Vagina (tissue), 2 donors: ENCODE measurements around the gene TGFBR3. TPM values are rescaled to one million over a fixed set of nuclear protein-coding genes. Genes with fewer than 3 reads are reported as not detected.

Source experiments
- DNase-seq, 2 donors: peaks; one replicate each; pipeline ENCODE4 v3.0.0-alpha.2; 2017; ENCODE audit errors: extremely low spot score in 2 of 2
- H3K27ac ChIP-seq: fragments of 200-600 bp; sonication (generic); one replicate; pipeline ENCODE4 v1.5.1; 2019
- H3K27me3 ChIP-seq: fragments of 200-600 bp; sonication (generic); one replicate; pipeline ENCODE4 v1.5.1; 2019
- H3K36me3 ChIP-seq, 2 donors: fragments of 200-600 bp; sonication (generic); one replicate each; pipeline ENCODE4 v1.5.1; 2017 to 2019
- H3K4me1 ChIP-seq: fragments of 200-600 bp; sonication (generic); one replicate; pipeline ENCODE4 v1.5.1; 2019
- H3K4me3 ChIP-seq, 2 donors: fragments of 200-600 bp; sonication (generic); 1 replicate in 1 of 2; 2 replicates in 1 of 2; pipeline ENCODE4 v1.5.1; 2016 to 2019
- H3K9me3 ChIP-seq: fragments of 200-600 bp; sonication (generic); one replicate; pipeline ENCODE4 v1.5.1; 2019
- POLR2A ChIP-seq, 2 donors: fragments of 450-650 bp; IDR thresholded peaks; one replicate each; pipeline ENCODE4 v1.6.1; 2017; ENCODE audit warnings: antibody characterized with exemption in 2 of 2, mild to moderate bottlenecking in 2 of 2, moderate library complexity in 2 of 2
- POLR2AphosphoS5 ChIP-seq, 2 donors: sonication (generic); formaldehyde crosslinking; IDR thresholded peaks; one replicate each; pipeline ENCODE4 v1.9.0; 2017; ENCODE audit warnings: antibody characterized with exemption in 2 of 2, mild to moderate bottlenecking in 2 of 2, low read depth in 1 of 2; ENCODE audit not compliant: insufficient read depth in 1 of 2
- intact Hi-C: fragments of 100-400 bp; cut with DNase I; formaldehyde crosslinking; loops from one replicate; pipeline ENCODE4 v1.15.1; 2023
- total RNA-seq: library from RNA; depleted of rRNA; stranded (reverse); fragments of >200 nt; gene quantifications from one replicate; pipeline ENCODE4 v1.2.3, GENCODE V29; 2016
- TF ChIP-seq, protein P1 (sequence below), 3 experiments: fragments of 450-650 bp in 2 of 3; fragments of 200-600 bp in 1 of 3; sonication (generic) in 1 of 3; IDR thresholded peaks; one replicate each; pipeline ENCODE4 v1.5.1; 2017 to 2019; ENCODE audit warnings: antibody characterized with exemption in 3 of 3, mild to moderate bottlenecking in 2 of 3, moderate library complexity in 2 of 3

The TGFBR3 gene
- total RNA-seq, 1 donor from 2014 or later, result 221 TPM

DNA sequence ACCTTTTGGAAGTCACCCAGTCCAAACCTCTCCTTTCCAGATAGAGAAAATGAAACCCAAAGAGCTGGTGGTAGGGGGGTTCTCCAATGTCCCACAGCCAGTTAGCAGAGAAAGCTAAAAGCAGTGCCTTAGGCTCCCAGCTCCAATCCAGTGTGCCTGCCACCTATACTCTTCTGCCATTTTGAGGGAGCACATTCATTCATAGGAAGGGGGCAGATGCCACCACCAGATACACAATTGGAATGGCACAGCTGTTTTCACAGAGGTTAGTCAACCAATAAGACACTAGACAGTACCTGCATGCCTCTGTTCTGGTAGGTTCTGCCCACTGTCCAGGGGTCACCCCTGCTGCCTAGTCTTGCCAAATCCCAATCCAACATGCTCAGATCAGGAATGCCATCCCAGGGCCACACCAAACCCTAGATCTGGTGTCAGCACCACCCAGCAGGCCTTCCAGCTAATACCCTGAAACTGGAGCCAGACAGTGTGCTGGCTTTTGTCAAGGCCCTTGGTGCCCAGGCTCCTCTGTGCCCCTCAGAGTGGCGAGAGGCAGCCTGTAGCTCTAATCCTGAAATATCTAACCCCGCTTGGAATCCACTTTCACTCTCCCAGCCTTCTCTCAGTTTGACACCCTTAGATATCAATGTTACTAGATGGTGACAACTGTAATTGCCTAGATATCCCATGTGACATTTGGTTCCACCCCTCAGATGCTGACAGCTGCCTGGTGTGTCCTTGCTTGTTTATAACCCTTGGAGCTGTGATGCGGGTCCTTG is 178.6 kb downstream of the TGFBR3 start:
- no peaks in the 10 kb centered on the region for H3K27me3 ChIP-seq

DNA sequence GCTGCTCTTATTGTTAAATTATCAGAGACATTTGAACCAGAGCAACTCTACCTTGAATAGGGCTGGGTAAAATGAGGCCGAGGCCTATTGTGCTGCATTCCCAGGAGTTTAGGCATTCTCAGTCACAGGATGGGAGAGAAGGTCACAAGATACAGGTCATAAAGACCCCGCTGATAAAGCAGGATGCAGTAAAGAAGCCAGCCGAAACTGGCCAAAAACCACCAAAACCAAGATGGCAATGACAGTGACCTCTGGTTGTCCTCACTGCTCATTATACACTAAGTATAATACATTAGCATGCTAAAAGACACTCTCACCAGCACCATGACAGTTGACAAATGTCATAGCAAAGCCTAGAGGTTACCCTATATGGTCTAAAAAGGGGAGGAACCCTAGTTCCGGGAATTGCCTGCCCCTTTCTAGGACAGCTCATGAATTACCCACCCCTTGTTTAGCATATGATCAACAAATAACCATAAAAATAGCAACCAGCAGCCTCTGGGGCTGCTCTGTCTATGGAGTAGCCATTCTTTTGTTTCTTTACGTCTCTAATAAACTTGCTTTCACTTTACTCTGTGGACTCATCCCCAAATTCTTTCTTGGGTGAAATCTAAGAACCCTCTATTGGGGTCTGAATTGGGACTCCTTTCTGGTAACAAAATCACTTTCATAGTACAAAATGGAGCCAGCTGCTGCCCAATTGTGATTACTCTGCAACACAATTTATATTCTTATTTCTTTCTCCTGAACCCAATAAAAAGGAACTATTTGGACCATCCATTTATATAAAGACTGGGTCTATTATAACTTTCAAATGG is 179.6 kb downstream of the TGFBR3 start:
- Histone ChIP-seq H3K9me3 (no peaks in the 10 kb centered on the region), H3K4me1 (peaks cover 17% of the 10 kb centered on the region), H3K27me3 (no peaks in the 10 kb centered on the region), H3K27ac (no peak overlapping the region), H3K4me3 (no peak overlapping the region), H3K36me3 (peaks cover 5 to 33% of the 10 kb centered on the region in 2 donors)
- no peak for TF ChIP-seq POLR2A (IDR thresholded peaks at IDR 0.05)
- no peak for TF ChIP-seq POLR2AphosphoS5 (IDR thresholded peaks at IDR 0.05; ENCODE audit: insufficient read depth in 1 of 2, low read depth in 1 of 2)
- TF ChIP-seq, protein P1, sequence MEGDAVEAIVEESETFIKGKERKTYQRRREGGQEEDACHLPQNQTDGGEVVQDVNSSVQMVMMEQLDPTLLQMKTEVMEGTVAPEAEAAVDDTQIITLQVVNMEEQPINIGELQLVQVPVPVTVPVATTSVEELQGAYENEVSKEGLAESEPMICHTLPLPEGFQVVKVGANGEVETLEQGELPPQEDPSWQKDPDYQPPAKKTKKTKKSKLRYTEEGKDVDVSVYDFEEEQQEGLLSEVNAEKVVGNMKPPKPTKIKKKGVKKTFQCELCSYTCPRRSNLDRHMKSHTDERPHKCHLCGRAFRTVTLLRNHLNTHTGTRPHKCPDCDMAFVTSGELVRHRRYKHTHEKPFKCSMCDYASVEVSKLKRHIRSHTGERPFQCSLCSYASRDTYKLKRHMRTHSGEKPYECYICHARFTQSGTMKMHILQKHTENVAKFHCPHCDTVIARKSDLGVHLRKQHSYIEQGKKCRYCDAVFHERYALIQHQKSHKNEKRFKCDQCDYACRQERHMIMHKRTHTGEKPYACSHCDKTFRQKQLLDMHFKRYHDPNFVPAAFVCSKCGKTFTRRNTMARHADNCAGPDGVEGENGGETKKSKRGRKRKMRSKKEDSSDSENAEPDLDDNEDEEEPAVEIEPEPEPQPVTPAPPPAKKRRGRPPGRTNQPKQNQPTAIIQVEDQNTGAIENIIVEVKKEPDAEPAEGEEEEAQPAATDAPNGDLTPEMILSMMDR (IDR thresholded peaks at IDR 0.05), result no peak
- intact Hi-C loops, result no loop called here
- no peak for DNase-seq

More for the DNA sequence above, 178.6 kb downstream of the TGFBR3 start:
- no peak for TF ChIP-seq POLR2AphosphoS5 (IDR thresholded peaks at IDR 0.05; ENCODE audit: insufficient read depth in 1 of 2, low read depth in 1 of 2)
- TF ChIP-seq, protein P1 (IDR thresholded peaks at IDR 0.05), result no peak
- no peak for TF ChIP-seq POLR2A (IDR thresholded peaks at IDR 0.05)
- H3K9me3 ChIP-seq, result no peaks in the 10 kb centered on the region
- H3K4me1 ChIP-seq, result peaks cover 15% of the 10 kb centered on the region
- peaks cover 5 to 42% of the 10 kb centered on the region in 2 donors for H3K36me3 ChIP-seq
- no peak for DNase-seq
- intact Hi-C loops, result no loop called here
- no peak overlapping the region for H3K4me3 ChIP-seq
- no peak overlapping the region for H3K27ac ChIP-seq

DNA sequence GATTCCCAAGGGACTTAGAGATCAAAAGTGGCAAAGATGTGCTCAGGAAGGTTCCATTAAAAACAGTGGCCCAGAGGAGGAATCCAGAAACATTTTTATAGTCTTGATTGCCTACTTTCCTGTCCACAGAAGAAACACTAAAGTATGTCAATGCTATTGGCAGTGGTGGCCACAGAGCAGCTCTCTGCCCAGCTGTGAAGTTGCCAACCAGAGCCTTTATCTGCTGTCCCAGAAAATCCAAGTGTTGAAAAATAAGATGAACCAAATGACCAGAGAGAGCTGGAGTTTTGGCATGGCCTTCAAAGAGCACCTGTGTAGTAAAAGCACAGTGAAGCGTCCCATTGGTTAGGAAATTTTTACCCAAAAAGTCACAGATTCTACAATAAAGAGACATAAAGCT is 181.2 kb downstream of the TGFBR3 start:
- TF ChIP-seq POLR2A (IDR thresholded peaks at IDR 0.05) (no peak), POLR2AphosphoS5 (IDR thresholded peaks at IDR 0.05; ENCODE audit: insufficient read depth in 1 of 2, low read depth in 1 of 2) (no peak)
- TF ChIP-seq, protein P1 (IDR thresholded peaks at IDR 0.05), result no peak
- H3K27me3 ChIP-seq, result no peaks in the 10 kb centered on the region
- no peak for DNase-seq
- H3K4me3 ChIP-seq, result no peak overlapping the region
- H3K36me3 ChIP-seq, result peaks cover 5 to 26% of the 10 kb centered on the region in 2 donors
- no peak overlapping the region for H3K27ac ChIP-seq
- no peaks in the 10 kb centered on the region for H3K9me3 ChIP-seq
- H3K4me1 ChIP-seq, result peaks cover 33% of the 10 kb centered on the region
- intact Hi-C loops, result no loop called here

DNA sequence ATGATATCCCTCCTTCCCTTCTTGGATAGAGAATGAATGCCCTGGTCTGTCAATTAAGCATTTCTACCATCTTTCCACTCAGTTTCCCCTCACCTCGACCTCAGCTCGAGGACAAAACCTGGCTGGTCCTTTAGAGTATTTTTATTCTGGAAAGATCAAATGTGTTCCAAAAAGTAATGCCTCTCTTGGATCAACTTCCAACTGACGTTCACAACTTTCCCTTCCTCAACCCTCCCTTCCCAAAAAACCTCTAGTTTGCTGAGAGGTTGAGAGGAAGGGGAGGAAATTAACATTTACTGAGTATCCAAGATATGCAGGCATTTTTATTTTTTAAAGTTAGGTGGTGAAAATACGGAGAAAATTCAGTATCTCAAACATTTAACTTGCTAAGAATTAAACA is 182.9 kb downstream of the TGFBR3 start:
- no peak overlapping the region for H3K4me3 ChIP-seq
- TF ChIP-seq, protein P1 (IDR thresholded peaks at IDR 0.05), result no peak
- TF ChIP-seq POLR2A (IDR thresholded peaks at IDR 0.05), result no peak
- TF ChIP-seq POLR2AphosphoS5 (IDR thresholded peaks at IDR 0.05; ENCODE audit: insufficient read depth in 1 of 2, low read depth in 1 of 2), result no peak

More for the DNA sequence above, 182.9 kb downstream of the TGFBR3 start:
- no peak for DNase-seq
- Histone ChIP-seq H3K9me3 (no peaks in the 10 kb centered on the region), H3K27ac (peak overlapping the region; percentile 6), H3K27me3 (no peaks in the 10 kb centered on the region), H3K36me3 (peaks cover 5 to 21% of the 10 kb centered on the region in 2 donors), H3K4me1 (peaks cover 38% of the 10 kb centered on the region)
- intact Hi-C loops, result no loop called here
